ENCODE measurements around the gene DNAJC25.
"Not testable (repeated sequence)": the region's sequence is repeated elsewhere in the genome, so short reads cannot be mapped to it uniquely, and the experiment has no call there.

DNAJC25 gene

DNA sequence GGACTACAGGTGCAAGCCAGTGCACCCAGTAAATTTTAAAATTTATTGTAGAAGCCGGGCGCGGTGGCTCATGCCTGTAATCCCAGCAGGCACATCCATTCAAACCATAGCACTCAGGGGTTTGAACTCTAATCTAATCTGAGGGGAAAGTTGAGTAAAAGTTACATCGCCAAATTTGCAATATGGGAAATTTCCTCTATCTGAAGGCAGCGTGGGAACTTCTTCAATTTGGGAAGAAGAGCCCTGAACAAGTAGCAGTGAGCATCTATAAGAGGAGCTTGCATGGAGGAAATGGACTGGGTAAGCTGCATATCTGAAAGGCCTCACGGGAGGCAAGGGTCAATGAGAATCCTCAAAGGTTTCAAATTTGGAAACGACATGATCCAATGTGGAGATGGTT, 2.7 kb upstream of the DNAJC25 start:
- FAIRE-seq: no peak

DNA sequence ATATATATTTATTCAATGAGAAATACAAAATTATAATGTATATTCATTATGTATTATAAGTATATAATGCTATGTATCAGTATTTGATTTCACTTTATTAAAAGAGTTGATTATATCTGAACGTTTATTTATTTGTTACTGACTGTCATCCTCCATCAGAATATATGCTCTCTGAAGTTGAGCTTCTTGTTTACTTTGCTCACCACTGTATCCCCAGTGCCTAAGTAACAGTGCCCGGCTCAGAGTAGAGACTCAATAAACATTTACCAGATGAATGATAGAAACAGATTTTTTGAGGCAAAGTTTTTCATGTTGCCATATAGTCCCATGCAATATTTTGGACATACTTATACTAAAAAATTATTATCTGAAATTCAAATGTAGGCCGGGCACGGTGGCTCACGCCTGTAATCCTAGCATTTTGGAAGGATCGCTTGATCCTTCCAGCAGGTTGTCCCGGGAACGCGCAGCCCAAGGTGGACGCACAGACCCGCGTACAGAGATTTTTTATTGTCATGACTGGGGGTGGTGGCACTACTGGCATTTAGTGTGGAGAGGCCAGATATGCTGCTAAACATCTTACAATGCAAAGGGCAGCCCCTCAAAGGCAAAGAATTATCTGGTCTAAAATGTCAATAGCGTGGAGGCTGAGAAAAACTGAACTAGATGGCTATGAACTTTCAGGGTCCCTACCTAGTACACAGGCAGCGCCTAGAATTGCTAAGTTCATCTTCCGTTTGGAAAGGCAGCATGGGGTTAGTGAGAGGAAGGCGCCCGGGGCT, 761 bp upstream of the DNAJC25 start:
- FAIRE-seq: no peak

DNA sequence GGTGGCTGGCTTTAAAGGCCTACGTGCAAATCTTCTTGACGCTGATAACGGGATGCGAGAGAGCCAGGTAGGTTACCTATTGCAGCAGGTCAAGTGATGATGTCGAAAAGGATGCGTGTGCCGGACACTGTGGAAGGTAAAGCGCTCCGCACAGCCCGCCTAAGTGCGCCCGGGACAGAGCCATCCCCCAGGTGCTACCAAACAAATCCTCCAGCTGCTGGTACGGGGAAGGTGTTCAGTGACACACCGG, 245 bp upstream of the DNAJC25 start:
- FAIRE-seq: no peak

DNA sequence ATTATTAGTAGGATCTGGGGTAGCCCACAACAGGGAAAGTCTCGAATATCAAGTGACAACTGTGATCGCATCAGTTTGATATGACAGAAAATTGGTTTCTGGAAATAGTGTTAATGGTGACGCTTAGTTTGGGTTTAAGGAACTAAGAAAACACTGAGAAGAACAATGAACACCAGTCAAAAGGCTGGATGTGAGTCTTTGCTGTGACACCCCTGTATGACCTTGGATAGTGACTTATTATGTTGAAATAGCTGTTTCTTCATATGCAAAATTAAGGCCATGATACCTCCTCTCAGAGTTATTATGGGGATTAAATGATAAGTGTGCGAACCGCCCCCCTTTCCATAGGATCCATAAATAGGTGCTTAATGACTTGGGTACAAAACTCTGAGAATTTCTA, 926 bp downstream of the DNAJC25 start:
- FAIRE-seq: no peak

DNA sequence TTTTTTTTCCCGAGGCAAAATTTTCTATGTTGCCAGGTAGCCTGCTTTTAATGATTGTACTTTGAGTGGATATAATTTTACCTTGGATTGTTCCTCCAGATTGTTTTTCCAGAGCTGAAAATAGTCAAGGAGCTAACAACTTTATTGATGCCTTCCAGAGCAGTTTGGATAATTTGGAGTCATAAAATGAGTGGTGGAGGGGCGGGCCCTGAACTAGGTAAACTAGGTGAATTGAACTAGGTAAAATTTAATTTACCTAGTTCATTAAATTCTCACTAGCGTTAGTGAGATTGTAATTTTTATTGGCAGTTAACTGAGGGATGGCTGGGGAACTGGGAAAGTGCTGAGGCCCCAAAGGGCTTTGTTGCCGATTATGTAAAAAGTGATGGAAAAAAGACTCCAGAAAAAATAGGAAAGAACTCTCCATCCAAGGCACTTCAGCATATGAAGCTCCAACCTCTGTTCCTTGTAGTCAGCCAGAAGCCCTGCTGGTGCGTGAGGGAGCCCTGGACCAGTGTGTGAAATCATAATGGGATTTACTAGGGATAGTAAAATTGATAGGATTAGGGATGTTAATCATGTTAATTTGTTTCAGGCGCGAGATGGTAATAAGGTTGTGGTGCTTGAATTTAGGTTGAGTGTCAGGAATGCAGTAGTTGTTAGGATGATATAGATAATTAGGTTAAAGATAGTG, 1.7 kb downstream of the DNAJC25 start:
- FAIRE-seq: no peak

DNA sequence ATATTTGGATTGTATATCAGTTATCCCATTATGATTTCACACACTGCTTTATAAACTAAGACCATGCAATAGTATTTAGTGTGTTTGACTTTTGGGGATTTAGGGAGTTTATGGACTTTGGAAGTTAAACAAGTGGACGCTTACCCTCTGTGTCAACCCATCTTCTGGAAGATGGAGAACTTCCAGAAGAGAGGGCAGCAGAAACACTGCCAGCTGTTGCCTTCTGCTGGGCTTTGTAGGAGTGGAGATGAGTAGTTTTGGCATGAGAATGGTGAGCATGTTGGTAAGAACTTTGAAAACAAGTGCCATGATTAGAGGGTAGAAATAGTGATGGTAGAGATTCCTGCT, 2.2 kb downstream of the DNAJC25 start:
- no peak for FAIRE-seq

DNA sequence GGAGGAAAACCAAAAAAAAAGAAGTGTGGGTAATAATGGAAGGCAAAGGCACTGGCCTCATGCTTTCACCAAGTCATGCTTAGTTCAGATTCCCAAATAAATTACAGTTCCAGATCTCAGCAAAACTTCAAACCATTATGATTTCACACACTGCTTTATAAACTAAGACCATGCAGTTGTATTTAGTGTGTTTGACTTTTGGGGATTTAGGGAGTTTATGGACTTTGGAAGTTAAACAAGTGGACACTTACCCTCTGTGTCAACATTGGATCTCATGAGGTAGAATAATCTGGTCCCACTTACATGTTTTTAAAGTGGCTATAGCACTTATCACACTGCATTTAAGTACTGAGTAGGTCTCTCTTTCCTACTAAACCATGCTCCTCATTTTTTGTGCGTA, 3.7 kb downstream of the DNAJC25 start:
- FAIRE-seq: no peak

DNA sequence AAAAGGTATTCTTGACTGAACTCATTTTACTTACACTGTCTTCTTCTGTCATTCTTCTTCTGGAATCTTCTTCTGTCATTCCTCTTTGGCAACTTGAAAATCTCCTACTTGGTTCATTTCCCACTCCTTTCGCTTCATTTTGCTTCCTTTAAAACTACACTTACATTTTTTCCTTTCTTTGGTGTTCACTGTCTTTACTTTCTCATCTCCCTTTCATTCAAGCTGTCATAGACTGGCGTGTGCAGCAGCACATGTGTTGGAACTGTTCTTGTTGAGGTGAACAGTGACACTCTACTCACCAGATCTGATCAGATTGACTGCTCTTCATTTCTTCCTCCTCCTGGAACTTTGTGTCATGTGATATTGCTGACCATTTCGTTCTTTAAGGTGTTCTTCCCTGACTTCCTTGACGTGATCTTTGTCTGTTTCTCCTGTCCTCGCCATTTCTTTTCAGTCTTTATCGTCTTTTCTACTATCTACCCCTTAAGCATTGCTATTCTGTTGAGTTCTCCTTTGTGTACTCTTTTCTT, 6.4 kb downstream of the DNAJC25 start:
- FAIRE-seq: no peak

DNA sequence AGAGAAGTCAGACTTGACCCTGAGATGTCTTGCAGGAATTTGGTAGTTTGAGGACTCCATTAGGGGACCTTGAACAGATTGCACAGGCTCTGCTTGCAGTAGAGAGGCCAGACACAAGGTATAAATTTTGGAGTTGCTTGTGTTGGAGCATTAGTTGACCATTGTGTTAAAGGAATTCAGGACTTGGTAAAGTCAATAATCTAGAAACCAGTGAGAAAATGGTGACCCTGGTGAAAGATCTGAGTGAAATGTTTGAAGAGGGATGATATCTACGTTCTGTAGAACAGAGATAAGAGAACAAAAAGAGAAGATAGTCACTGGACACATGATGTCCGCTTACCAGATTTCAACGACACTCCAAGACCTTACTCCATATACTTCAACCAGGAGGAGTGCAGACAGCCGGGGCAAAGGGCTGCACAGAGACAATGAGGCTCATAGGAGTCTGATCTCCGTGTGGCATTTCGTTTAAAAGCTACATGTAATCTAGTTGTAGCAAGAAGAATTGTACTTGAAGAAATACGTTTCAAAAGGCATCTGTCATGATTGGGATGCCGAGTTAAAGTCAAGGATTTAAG, 13.2 kb downstream of the DNAJC25 start:
- FAIRE-seq: no peak

DNA sequence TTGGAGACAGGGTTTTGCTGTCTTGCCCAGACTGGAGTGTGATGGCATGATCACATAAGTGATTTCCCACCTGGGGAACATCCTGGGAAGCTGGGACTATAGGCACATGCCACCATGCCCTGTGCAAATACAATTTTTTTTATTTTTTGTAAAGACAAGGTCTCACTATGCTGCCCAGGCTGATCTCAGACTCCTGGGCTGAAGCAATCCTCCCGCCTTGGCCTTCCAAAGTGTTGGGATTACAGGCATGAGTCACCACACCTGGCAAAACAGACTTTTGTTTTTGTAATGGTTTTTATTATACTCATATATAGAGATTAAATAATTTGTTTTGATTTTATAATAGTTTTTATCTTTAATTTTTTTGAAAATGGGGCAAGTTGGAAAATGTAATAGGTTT, 14.7 kb downstream of the DNAJC25 start:
- FAIRE-seq: no peak

DNA sequence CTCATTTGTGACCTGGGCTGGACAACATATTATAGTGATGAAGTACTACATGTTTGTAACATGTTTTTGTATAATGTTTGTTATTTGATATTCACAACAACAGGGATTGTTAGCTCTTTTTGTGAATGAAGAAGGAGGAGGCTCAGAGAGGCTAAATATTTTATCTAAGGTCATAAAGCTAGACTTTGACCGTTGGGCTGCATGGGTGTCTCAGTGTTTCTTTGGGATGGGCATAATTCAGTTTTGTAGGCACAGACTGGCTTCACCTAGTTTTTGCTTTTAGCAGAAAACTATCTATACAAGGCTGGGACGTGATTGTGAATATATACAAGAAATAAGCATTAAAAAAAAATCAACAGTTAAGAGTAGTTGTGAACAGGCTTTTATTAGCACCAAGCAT, 15.3 kb downstream of the DNAJC25 start:
- no peak for FAIRE-seq

DNA sequence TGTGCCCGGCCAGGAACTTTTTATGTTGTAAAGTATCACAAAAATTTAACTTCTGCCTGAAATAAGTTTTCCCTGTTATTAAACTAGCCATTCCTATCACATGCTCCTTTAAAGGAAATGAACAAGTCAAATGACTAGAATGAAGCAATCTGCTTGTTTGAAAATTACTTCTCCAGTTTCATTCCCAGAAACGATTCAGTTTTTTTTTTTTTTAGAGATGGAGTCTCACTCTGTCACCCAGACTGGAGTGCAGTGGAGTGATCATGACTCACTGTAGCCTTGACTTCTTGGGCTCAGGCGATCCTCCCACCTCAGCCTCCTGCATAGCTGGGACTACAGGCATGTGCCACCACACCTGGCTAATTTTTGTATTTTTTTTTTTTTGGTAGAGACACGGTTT, 16.9 kb downstream of the DNAJC25 start:
- no peak for FAIRE-seq

DNA sequence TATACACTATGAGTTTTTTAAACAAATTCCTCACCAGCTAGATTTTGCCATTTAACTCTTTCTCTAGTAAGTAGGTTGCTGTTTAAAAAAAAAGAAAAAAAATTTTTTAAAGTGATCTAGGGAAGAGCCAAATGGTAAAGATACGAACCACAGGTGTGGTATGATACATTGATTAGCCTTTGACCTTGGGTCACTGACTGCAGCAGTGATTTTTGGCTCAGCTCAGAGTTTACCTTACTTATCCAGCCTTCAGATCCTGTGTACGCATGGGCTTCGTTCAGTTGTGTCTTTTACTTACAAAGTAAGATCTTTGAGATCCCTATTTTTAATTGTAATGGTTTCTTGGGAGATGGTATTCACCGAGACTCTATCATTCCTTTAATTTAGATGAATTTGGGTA, 17.9 kb downstream of the DNAJC25 start:
- FAIRE-seq: no peak

DNA sequence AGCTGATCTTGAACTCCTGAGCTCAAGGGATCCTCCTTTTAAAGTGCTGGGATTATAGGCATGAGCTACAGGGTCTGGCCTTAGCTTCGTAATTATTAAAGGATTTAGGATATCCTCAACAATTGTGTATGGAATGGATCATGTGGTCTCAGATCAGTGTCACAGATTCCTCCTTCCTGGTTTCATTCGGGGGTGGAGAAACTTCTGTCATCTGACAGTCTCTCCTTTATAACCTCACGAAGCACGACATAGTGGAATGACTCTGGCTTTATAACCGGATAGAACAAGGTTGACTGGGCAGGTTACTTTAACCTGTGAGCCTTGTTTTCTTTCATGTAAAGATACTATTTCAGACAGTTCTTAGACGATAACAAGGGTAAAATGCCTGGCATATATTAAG, 25.9 kb downstream of the DNAJC25 start:
- no peak for FAIRE-seq

DNA sequence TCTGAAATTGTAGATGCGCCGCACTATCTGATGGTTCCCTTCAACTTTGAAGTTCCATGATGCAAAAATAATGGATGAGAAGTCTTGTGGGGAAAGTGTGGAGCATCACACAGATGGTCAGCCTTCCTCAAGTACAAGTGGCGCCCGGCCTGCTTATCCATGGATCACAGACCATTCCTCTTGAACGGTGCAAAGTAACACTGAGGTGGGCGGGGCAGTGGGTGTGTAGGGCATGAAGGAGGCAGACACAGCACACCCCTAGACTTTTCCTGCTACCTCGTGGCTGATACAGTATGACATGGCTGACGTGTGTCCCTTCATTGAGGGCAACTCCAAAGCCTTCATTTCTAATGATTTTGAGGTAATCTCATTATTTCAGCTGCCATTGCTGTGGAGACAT, 27.8 kb downstream of the DNAJC25 start:
- no peak for FAIRE-seq

DNA sequence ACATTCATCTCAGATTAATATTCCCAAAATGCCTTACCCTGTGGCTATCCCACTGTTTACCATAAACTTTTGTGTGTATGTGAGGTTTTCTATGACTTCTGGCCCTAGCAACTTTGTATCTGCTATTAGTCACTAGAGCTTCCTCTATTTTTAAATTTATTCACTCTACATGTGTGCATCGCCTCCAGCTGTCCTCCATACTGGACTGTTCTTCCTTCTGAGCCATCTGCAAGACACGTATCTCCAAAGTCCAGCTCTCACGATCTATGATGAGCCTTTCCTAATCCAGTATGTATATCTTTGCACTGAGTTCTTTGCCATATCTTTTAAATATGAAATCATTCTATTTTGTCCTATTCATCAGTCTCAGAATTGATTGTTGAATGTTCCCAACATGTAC, 28.6 kb downstream of the DNAJC25 start:
- FAIRE-seq: no peak

DNA sequence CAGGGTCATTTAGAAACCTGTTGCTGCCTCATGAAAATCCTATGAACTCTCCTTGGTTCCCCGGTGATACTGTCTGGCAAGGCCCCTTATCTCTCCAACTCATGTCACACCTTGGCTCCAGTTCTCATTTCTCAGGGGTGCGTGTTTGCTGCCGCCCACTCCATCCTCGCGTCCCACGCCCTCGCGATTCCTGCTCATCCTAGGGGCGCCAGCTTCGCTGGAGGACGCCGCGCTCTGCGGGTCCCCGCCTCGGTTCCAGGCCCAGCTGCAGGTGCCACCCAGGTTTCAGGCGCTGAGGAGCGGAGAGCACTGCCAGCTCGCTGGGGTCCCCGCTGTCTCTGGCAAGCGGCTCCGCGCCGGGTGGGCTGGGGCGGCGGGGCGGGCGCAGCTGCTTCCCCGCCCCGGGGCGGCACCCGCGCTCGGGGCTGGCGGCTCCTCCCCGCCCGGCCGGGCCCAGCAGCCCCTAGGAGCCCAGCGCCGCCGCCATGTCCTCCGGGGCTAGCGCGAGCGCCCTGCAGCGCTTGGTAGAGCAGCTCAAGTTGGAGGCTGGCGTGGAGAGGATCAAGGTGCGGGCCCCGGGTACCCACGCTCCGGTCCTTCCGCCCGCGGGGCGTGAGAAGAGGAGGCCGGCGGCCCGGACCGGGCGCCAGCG, 30.1 kb downstream of the DNAJC25 start, which contains the start of gene GNG10:
TSS of gene GNG10 (plus strand) at position 456 of the 652 bp plus-strand sequence. CDS start at position 486, 30 bp downstream.
- FAIRE-seq: no peak

DNA sequence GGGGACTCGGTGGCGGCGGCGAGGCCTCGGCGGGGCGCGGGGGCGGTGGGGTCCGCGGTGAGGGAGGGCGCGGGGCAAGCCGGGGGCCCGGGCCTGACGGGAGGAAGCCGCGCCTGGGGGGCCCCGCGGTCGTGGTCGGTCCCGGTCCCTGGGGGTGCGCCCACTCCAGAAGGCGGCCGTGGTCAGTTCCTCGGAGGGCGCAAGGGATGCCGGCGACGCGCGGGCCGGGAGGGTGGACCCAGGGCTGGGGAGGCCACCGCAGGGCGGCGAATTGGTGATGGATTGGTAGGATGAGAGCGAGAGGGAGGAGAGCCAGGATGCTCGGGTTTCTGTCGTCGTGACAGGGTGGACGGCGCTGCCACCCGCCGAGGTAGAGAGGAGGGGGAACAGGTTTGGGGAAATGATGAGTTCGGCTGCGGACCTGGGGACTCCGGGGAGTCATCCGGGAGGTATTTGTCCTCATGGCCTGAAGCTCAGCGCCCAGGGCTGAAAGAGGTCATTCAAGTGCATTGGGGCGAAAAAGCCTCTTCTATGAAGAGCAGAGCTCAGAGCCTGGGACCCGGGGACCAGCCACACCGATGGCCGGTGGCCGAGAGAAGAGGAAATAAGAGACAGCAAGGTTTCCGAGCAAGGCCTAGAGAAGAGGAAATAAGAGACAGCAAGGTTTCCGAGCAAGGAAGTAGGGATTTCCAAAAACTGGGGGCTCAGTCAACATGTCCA, 30.8 kb downstream of the DNAJC25 start:
- FAIRE-seq: no peak

DNA sequence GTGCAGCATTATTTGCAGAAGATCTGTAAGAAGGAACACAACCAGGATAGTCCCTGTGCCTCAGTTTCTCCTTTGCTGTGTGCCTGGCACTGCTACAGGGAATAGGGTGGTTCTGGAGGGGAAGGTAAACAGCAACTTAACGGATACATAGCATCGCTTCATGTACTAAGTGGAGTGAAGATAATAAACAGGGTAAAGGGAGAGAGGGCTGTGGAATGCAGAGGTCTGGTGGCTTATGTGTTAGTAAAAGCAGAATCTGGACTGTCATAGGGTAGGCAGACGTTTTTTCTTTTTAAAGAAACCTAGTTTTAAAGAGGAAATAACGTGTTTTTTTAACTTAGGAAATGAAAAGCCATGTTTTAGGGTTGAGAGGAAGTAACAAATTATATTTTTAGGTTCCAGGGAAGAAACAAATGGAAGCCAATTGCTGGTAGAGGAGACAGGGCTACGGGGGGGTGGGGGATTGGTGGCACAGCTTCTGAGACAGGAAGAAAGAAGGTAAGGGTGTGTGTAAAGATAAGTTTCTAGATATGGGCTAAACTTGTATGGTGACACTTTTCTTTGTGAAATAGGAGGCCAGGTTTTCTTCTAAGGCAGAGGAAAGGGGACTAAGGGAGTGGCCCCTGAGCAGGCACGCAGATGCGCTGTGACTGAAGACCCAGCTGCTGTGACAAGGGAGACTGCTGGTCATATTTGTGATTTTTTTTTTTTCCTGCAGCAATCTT, 31.6 kb downstream of the DNAJC25 start:
- FAIRE-seq: no peak

DNA sequence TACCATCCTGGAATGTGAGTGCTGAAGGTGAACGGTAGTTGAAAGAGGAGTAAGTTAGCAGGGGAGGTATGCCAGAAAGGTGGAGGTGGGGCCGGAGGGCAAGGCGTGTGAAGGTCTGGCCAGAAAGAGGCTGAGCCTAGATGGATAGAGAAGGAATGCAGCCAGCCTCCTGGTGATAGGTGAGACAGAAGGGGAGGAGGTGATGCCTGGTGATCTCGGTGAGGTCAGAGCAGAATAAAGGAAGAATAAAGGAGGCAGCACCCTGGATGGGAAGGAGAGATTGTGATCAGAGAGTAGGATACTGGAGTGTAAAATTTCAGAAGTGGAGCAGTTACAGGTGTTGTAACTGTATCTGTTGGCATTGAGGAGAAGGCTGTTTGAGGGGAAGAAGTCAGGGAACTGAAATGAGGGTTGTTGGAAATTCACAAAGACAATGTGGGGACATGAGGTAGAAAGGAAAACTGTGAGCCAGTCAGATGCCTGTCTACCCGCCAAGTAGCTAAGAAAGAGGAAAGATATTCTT, 32.2 kb downstream of the DNAJC25 start:
- no peak for FAIRE-seq

DNA sequence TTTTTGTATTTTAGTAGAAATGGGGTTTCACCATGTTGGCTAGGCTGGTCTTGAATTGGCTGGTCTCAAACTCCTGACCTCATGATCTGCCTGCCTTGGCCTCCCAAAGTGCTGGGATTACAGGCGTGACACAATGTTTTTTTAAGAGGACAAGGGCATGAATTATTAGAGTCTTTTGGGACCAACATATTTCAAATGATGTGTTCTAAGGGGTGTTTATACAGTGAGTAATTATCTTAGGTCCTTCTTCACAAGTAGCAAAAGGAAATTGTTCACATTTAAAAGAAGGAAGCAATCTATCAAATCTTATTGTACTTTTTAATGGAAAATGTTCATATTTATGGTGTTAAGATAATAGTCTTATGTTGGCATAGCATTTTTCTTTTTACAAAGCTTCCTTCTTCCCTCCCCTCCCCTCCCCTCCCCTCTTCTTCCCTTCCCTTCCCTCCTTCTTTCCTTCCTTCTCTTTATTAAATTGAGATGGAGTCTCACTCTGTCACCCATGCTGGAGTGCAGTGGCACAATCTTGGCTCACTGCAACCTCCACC, 37.0 kb downstream of the DNAJC25 start:
- no peak for FAIRE-seq

DNA sequence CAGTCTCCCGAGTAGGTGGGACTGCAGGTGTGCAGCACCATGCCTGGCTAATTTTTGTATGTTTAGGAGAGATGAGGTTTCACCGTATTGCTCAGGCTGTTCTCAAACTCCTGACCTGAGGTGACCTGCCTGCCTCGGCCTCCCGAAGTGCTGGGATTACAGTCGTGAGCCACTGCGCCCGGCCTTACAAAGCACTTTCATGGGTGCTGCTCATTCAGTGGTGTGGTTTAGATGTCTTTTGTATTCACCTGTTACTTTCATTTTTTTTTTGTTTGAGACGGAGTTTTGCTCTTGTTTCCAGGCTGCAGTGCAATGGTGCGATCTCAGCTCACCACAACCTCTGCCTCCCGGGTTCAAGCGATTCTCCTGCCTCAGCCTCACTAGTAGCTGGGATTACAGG, 37.5 kb downstream of the DNAJC25 start:
- not testable (repeated sequence) for FAIRE-seq

Measured in islet of Langerhans (tissue), 1 donor.